HG02973 (cell line): Measurements from ENCODE around the gene SLA2.
"Not testable (repeated sequence)": the region's sequence is repeated elsewhere in the genome, so short reads cannot be mapped to it uniquely, and the experiment has no call there.

Experiments
- ATAC-seq: cut with Tn5 transposase; IDR thresholded peaks from one replicate; pipeline ENCODE4 v1.9.1; 2021; ENCODE audit warnings: moderate library complexity; ENCODE audit not compliant: unreplicated experiment

The SLA2 gene

GRCh38 chr20:36611625-36612024 lies 34.4 kb downstream of the SLA2 start:
- no peak for ATAC-seq

GRCh38 chr20:36608388-36608728 lies 37.6 kb downstream of the SLA2 start:
- ATAC-seq, result not testable (repeated sequence)

GRCh38 chr20:36607586-36608387 lies 38.2 kb downstream of the SLA2 start:
- no peak for ATAC-seq

GRCh38 chr20:36606158-36607066 lies 39.6 kb downstream of the SLA2 start:
- ATAC-seq, result no peak

- peak; percentile 75 for ATAC-seq
Observed at GRCh38 chr20:36605399-36606157, 40.4 kb downstream of the SLA2 start, which contains the start of gene RAB5IF. TSS of gene RAB5IF (plus strand) at chr20:36605779. CDS start at chr20:36605952, 173 bp downstream.

GRCh38 chr20:36604952-36605398 lies 41.0 kb downstream of the SLA2 start:
- ATAC-seq, result peak; percentile 23

- ATAC-seq, result no peak
Observed at GRCh38 chr20:36601540-36601939, 44.5 kb downstream of the SLA2 start.

GRCh38 chr20:36599912-36600345 lies 46.1 kb downstream of the SLA2 start:
- ATAC-seq, result no peak

- ATAC-seq, result no peak
Observed at GRCh38 chr20:36593347-36593929, 52.6 kb downstream of the SLA2 start.

- no peak for ATAC-seq
Observed at GRCh38 chr20:36591854-36592641, 53.9 kb downstream of the SLA2 start.

- ATAC-seq, result no peak
Observed at GRCh38 chr20:36591281-36591680, 54.7 kb downstream of the SLA2 start.

- ATAC-seq, result no peak
Observed at GRCh38 chr20:36587388-36588070, 58.5 kb downstream of the SLA2 start.

GRCh38 chr20:36585410-36586125 lies 60.4 kb downstream of the SLA2 start:
- no peak for ATAC-seq

GRCh38 chr20:36584018-36584481 lies 61.9 kb downstream of the SLA2 start:
- ATAC-seq, result no peak

- no peak for ATAC-seq
Observed at GRCh38 chr20:36582821-36583220, 63.2 kb downstream of the SLA2 start.

GRCh38 chr20:36582322-36582721 lies 63.7 kb downstream of the SLA2 start:
- no peak for ATAC-seq

GRCh38 chr20:36579996-36580545 lies 65.9 kb downstream of the SLA2 start:
- no peak for ATAC-seq

- ATAC-seq, result no peak
Observed at GRCh38 chr20:36578356-36579041, 67.5 kb downstream of the SLA2 start.
